ENCODE measurements around the gene DCLK1.

DNA sequence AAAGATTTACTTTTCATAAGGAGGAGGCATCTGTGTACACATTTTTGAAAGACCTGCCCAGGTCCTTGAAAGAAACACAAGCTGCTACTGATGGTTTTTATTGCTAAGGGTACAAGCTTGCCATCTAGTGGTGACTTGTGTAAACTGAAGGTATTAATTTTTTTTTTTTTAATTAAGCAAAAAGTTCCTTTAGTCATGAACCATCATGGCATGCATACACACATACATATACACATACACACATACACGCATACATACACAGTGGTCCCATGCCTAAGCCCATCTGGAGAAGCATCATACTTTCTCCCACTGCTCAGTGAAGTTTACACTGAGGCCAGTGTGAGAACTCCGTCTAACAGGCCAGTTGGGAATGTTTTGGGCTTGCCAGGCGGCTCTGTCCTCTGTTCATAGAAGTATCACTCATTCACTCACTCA is 312.5 kb downstream of the DCLK1 start:
- no peak for TF ChIP-seq EZH2 (IDR thresholded peaks at IDR 0.05; ENCODE audit: insufficient read depth, poor library complexity, severe bottlenecking)
- no peak for TF ChIP-seq EZH2phosphoT487 (IDR thresholded peaks at IDR 0.05; ENCODE audit: insufficient read depth, low read depth)
